ENCODE measurements around the gene HID1. TPM values are rescaled to one million over a fixed set of nuclear protein-coding genes. Genes with fewer than 3 reads are reported as not detected.
"Not testable (repeated sequence)": the region's sequence is repeated elsewhere in the genome, so short reads cannot be mapped to it uniquely, and the experiment has no call there.

HID1 gene
- total RNA-seq, 1 donor from 2014 or later: 3.5 TPM

- no peaks in the 10 kb centered on the region for H3K36me3 ChIP-seq
- no peak overlapping the region for H3K4me2 ChIP-seq
- no peak overlapping the region for H3K27ac ChIP-seq
- H3K36me3 Mint-ChIP-seq: peaks cover 11% of the 10 kb centered on the region
- H3K4me3 Mint-ChIP-seq: no peak overlapping the region
- peaks cover 13% of the 10 kb centered on the region for H3K79me2 ChIP-seq (ENCODE audit: low read depth)
- peaks cover 14% of the 10 kb centered on the region for H3K4me1 ChIP-seq
- H3K27me3 Mint-ChIP-seq (ENCODE audit: insufficient read depth, low read depth): peaks cover 2% of the 10 kb centered on the region
- peaks cover 25% of the 10 kb centered on the region for H3K4me1 Mint-ChIP-seq
- H3K27ac Mint-ChIP-seq: no peak overlapping the region
- peak overlapping the region; percentile 5 for H3K9ac ChIP-seq
- no peaks in the 10 kb centered on the region for H3K9me3 Mint-ChIP-seq
- DNase-seq (ENCODE audit: low spot score): no peak
- H3K27me3 ChIP-seq: no peaks in the 10 kb centered on the region
- TF ChIP-seq EZH2phosphoT487 (IDR thresholded peaks at IDR 0.05): no peak
- no peak for TF ChIP-seq CTCF (IDR thresholded peaks at IDR 0.05)
- TF ChIP-seq EZH2 (IDR thresholded peaks at IDR 0.05): no peak
- H3K9me3 ChIP-seq (ENCODE audit: low read depth): no peaks in the 10 kb centered on the region
- H2AFZ ChIP-seq (replicated peaks): no peak overlapping the region
- H4K20me1 ChIP-seq (ENCODE audit: low read depth): no peaks in the 10 kb centered on the region
- no peak overlapping the region for H3K4me3 ChIP-seq
- peaks cover 21% of the 10 kb centered on the region for H3F3A ChIP-seq (ENCODE audit: low read depth)
Measured at GRCh38 chr17:75009139-75009724, 36.7 kb upstream of the HID1 start.

- peaks cover 15% of the 10 kb centered on the region for H3F3A ChIP-seq (ENCODE audit: low read depth)
- peaks cover 9% of the 10 kb centered on the region for H3K4me1 ChIP-seq
- H3K4me1 Mint-ChIP-seq: peaks cover 19% of the 10 kb centered on the region
- DNase-seq (ENCODE audit: low spot score): no peak
- no peak overlapping the region for H3K9ac ChIP-seq
- no peak overlapping the region for H3K4me3 Mint-ChIP-seq
- no peak overlapping the region for H3K27ac ChIP-seq
- H3K79me2 ChIP-seq (ENCODE audit: low read depth): peaks cover 5% of the 10 kb centered on the region
- no peak overlapping the region for H2AFZ ChIP-seq (replicated peaks)
- H4K20me1 ChIP-seq (ENCODE audit: low read depth): no peaks in the 10 kb centered on the region
- H3K27ac Mint-ChIP-seq: no peak overlapping the region
- no peak for TF ChIP-seq EZH2phosphoT487 (IDR thresholded peaks at IDR 0.05)
- no peak for TF ChIP-seq EZH2 (IDR thresholded peaks at IDR 0.05)
- no peak for TF ChIP-seq CTCF (IDR thresholded peaks at IDR 0.05)
- H3K9me3 ChIP-seq (ENCODE audit: low read depth): no peaks in the 10 kb centered on the region
- no peaks in the 10 kb centered on the region for H3K27me3 ChIP-seq
- H3K27me3 Mint-ChIP-seq (ENCODE audit: insufficient read depth, low read depth): peaks cover 2% of the 10 kb centered on the region
- peaks cover 9% of the 10 kb centered on the region for H3K36me3 Mint-ChIP-seq
- H3K4me3 ChIP-seq: no peak overlapping the region
- H3K9me3 Mint-ChIP-seq: no peaks in the 10 kb centered on the region
- H3K4me2 ChIP-seq: no peak overlapping the region
- no peaks in the 10 kb centered on the region for H3K36me3 ChIP-seq
Measured at GRCh38 chr17:75008373-75008772, 35.8 kb upstream of the HID1 start.

- Histone ChIP-seq H3K27me3 (no peaks in the 10 kb centered on the region), H3K79me2 (ENCODE audit: low read depth) (no peaks in the 10 kb centered on the region), H3K4me2 (no peak overlapping the region), H3K27ac (no peak overlapping the region), H2AFZ (replicated peaks) (no peak overlapping the region), H3K36me3 (no peaks in the 10 kb centered on the region), H3K9ac (no peak overlapping the region), H3K4me3 (no peak overlapping the region), H3F3A (ENCODE audit: low read depth) (peaks cover 4% of the 10 kb centered on the region), H3K4me1 (peaks cover 3% of the 10 kb centered on the region), H4K20me1 (ENCODE audit: low read depth) (no peaks in the 10 kb centered on the region), H3K9me3 (ENCODE audit: low read depth) (no peaks in the 10 kb centered on the region)
- TF ChIP-seq EZH2phosphoT487 (IDR thresholded peaks at IDR 0.05) (no peak), EZH2 (IDR thresholded peaks at IDR 0.05) (no peak), CTCF (IDR thresholded peaks at IDR 0.05) (no peak)
- peaks cover 2% of the 10 kb centered on the region for H3K27me3 Mint-ChIP-seq (ENCODE audit: insufficient read depth, low read depth)
- no peaks in the 10 kb centered on the region for H3K9me3 Mint-ChIP-seq
- H3K27ac Mint-ChIP-seq: no peak overlapping the region
- no peak overlapping the region for H3K4me3 Mint-ChIP-seq
- H3K36me3 Mint-ChIP-seq: peaks cover 13% of the 10 kb centered on the region
- H3K4me1 Mint-ChIP-seq: peaks cover 10% of the 10 kb centered on the region
- no peak for DNase-seq (ENCODE audit: low spot score)
Measured at GRCh38 chr17:75006653-75007052, 34.1 kb upstream of the HID1 start.

- not testable (repeated sequence) for H3K27me3 ChIP-seq, H3K4me1 Mint-ChIP-seq, H3K4me3 Mint-ChIP-seq
Measured at GRCh38 chr17:75006084-75006483, 33.5 kb upstream of the HID1 start.

More at GRCh38 chr17:75006084-75006483, 33.5 kb upstream of the HID1 start:
- not testable (repeated sequence) for H3K9me3 ChIP-seq (ENCODE audit: low read depth); H3K9ac ChIP-seq; H3K4me1 ChIP-seq; H3K27me3 Mint-ChIP-seq (ENCODE audit: insufficient read depth, low read depth); DNase-seq (ENCODE audit: low spot score); H3K4me2 ChIP-seq; H3K36me3 ChIP-seq; H3K4me3 ChIP-seq; H3K79me2 ChIP-seq (ENCODE audit: low read depth); H3K27ac ChIP-seq; H3K27ac Mint-ChIP-seq; H4K20me1 ChIP-seq (ENCODE audit: low read depth); H3F3A ChIP-seq (ENCODE audit: low read depth); H2AFZ ChIP-seq (replicated peaks); H3K9me3 Mint-ChIP-seq
- H3K36me3 Mint-ChIP-seq: peaks cover 16% of the 10 kb centered on the region
